ENCODE results near the gene UNC80. TPM values are rescaled to one million over a fixed set of nuclear protein-coding genes. Genes with fewer than 3 reads are reported as not detected.

The UNC80 gene
- total RNA-seq, 2 donors from 2014 or later: 3.6 to 8.6 TPM

GRCh38 chr2:209763106-209763505, 8.5 kb upstream of the UNC80 start:
- intact Hi-C loops (cut with DNase I): no loop called here
- WGBS: 53% methylated on average over 3 of the region's 3 CpGs
- no peak overlapping the region for H3K4me3 ChIP-seq
- no peaks in the 10 kb centered on the region for H3K4me1 ChIP-seq (replicated peaks)
- no peaks in the 10 kb centered on the region for H3K36me3 ChIP-seq
- no peaks in the 10 kb centered on the region for H3K9me3 ChIP-seq
- H3K27ac ChIP-seq: no peak overlapping the region
- H3K27me3 ChIP-seq (replicated peaks; ENCODE audit: insufficient read depth): no peaks in the 10 kb centered on the region
- TF ChIP-seq POLR2A (IDR thresholded peaks at IDR 0.05) (no peak), POLR2AphosphoS5 (IDR thresholded peaks at IDR 0.05) (no peak), CTCF (IDR thresholded peaks at IDR 0.05) (no peak)
- no peak for DNase-seq (ENCODE audit: low spot score)

GRCh38 chr2:209766613-209767012, 5.0 kb upstream of the UNC80 start:
- no peaks in the 10 kb centered on the region for H3K36me3 ChIP-seq
- H3K4me1 ChIP-seq (replicated peaks): no peaks in the 10 kb centered on the region
- no peak for DNase-seq (ENCODE audit: low spot score)
- intact Hi-C loops (cut with DNase I): no loop called here
- WGBS: 83% methylated on average over 1 of the region's 1 CpG
- no peaks in the 10 kb centered on the region for H3K27me3 ChIP-seq (replicated peaks; ENCODE audit: insufficient read depth)
- H3K4me3 ChIP-seq: no peak overlapping the region
- TF ChIP-seq CTCF (IDR thresholded peaks at IDR 0.05) (no peak), POLR2A (IDR thresholded peaks at IDR 0.05) (no peak), POLR2AphosphoS5 (IDR thresholded peaks at IDR 0.05) (no peak)
- no peaks in the 10 kb centered on the region for H3K9me3 ChIP-seq
- H3K27ac ChIP-seq: no peak overlapping the region

- no peak overlapping the region for H3K4me3 ChIP-seq
These were observed 4.3 kb upstream of the UNC80 start for GRCh38 chr2:209767316-209767715.

GRCh38 chr2:209768557-209768956, 3.1 kb upstream of the UNC80 start:
- Histone ChIP-seq H3K27ac (no peak overlapping the region), H3K4me1 (replicated peaks) (no peaks in the 10 kb centered on the region), H3K4me3 (no peak overlapping the region), H3K9me3 (no peaks in the 10 kb centered on the region), H3K36me3 (no peaks in the 10 kb centered on the region), H3K27me3 (replicated peaks; ENCODE audit: insufficient read depth) (no peaks in the 10 kb centered on the region)
- TF ChIP-seq POLR2A (IDR thresholded peaks at IDR 0.05) (no peak), POLR2AphosphoS5 (IDR thresholded peaks at IDR 0.05) (no peak), CTCF (IDR thresholded peaks at IDR 0.05) (no peak)
- intact Hi-C loops (cut with DNase I): no loop called here
- no peak for DNase-seq (ENCODE audit: low spot score)

More at GRCh38 chr2:209767316-209767715, 4.3 kb upstream of the UNC80 start:
- intact Hi-C loops (cut with DNase I): no loop called here
- Histone ChIP-seq H3K4me1 (replicated peaks) (no peaks in the 10 kb centered on the region), H3K36me3 (no peaks in the 10 kb centered on the region), H3K9me3 (no peaks in the 10 kb centered on the region), H3K27me3 (replicated peaks; ENCODE audit: insufficient read depth) (no peaks in the 10 kb centered on the region), H3K27ac (no peak overlapping the region)
- no peak for TF ChIP-seq POLR2A (IDR thresholded peaks at IDR 0.05)
- TF ChIP-seq POLR2AphosphoS5 (IDR thresholded peaks at IDR 0.05): no peak
- no peak for DNase-seq (ENCODE audit: low spot score)
- WGBS: 60% methylated on average over 2 of the region's 2 CpGs

GRCh38 chr2:209772290-209772685, 656 bp downstream of the UNC80 start:
- no peaks in the 10 kb centered on the region for H3K27me3 ChIP-seq (replicated peaks; ENCODE audit: insufficient read depth)
- WGBS: 6% methylated on average over 8 of the region's 8 CpGs

More at GRCh38 chr2:209772290-209772685, 656 bp downstream of the UNC80 start:
- Histone ChIP-seq H3K4me1 (replicated peaks) (no peaks in the 10 kb centered on the region), H3K4me3 (peak overlapping the region; percentile 41 to 52), H3K9me3 (no peaks in the 10 kb centered on the region), H3K36me3 (no peaks in the 10 kb centered on the region), H3K27ac (peak overlapping the region in 1 of 2 donors; percentile 73)
- no peak for DNase-seq (ENCODE audit: low spot score)
- intact Hi-C loops (cut with DNase I): no loop called here
- no peak for TF ChIP-seq CTCF (IDR thresholded peaks at IDR 0.05)

All from prostate gland (tissue), 2 donors.